SK-N-SH treated with all-trans-retinoic acid at 6 μM for 48 hours (cell line): ENCODE results near the gene REPS2.

ENCODE experiments used
- ATAC-seq: fragments of 200-7000 bp; cut with Tn5 transposase; 3 replicates; pipeline ENCODE4 v1.9.1; 2020; ENCODE audit warnings: mild to moderate bottlenecking, moderate library complexity
- ARNTL ChIP-seq: fragments of 450-650 bp; formaldehyde crosslinking; IDR thresholded peaks from 2 replicates; pipeline ENCODE4 v1.5.0; 2020; ENCODE audit warnings: low read depth, mild to moderate bottlenecking, moderate library complexity, borderline replicate concordance
- BACH2 ChIP-seq: fragments of 250-450 bp; sonication (Bioruptor Pico); IDR thresholded peaks from 2 replicates; pipeline ENCODE4 v1.9.0; 2021; ENCODE audit warnings: mild to moderate bottlenecking, borderline replicate concordance
- CSDC2 ChIP-seq: fragments of 250-450 bp; sonication (Bioruptor Pico); IDR thresholded peaks from 2 replicates; pipeline ENCODE4 v1.5.0; 2020; ENCODE audit warnings: mild to moderate bottlenecking, moderate library complexity
- GLIS3 ChIP-seq: fragments of 250-450 bp; sonication (Bioruptor Pico); IDR thresholded peaks from 2 replicates; pipeline ENCODE4 v1.5.0; 2020; ENCODE audit warnings: mild to moderate bottlenecking, moderate library complexity
- ISL1 ChIP-seq: fragments of 250-450 bp; sonication (Bioruptor Pico); IDR thresholded peaks from 2 replicates; pipeline ENCODE4 v2.1.2; 2022; ENCODE audit warnings: mild to moderate bottlenecking, moderate library complexity
- OSR1 ChIP-seq: fragments of 250-450 bp; sonication (Bioruptor Pico); IDR thresholded peaks from 2 replicates; pipeline ENCODE4 v1.8.0; 2022; ENCODE audit warnings: moderate library complexity, mild to moderate bottlenecking, inconsistent platforms
- POU6F1 ChIP-seq: fragments of 250-450 bp; sonication (Bioruptor Pico); IDR thresholded peaks from 2 replicates; pipeline ENCODE4 v1.8.0; 2021; ENCODE audit warnings: low read depth, mild to moderate bottlenecking, moderate library complexity, borderline replicate concordance
- PPARA ChIP-seq: fragments of 250-450 bp; sonication (Bioruptor Pico); IDR thresholded peaks from 2 replicates; pipeline ENCODE4 v1.5.0; 2020; ENCODE audit warnings: mild to moderate bottlenecking, borderline replicate concordance
- RARB ChIP-seq: fragments of 250-450 bp; sonication (Bioruptor Pico); IDR thresholded peaks from 2 replicates; pipeline ENCODE4 v1.8.0; 2021; ENCODE audit warnings: mild to moderate bottlenecking, moderate library complexity
- SNAI2 ChIP-seq: fragments of 250-450 bp; sonication (Bioruptor Pico); IDR thresholded peaks from 2 replicates; pipeline ENCODE4 v1.5.0; 2020; ENCODE audit warnings: mild to moderate bottlenecking, moderate library complexity
- TCF4 ChIP-seq: fragments of 250-450 bp; sonication (Bioruptor Pico); IDR thresholded peaks from 2 replicates; pipeline ENCODE4 v1.8.0; 2021; ENCODE audit warnings: mild to moderate bottlenecking, moderate library complexity, borderline replicate concordance
- TOX ChIP-seq: fragments of 250-450 bp; sonication (Bioruptor Pico); IDR thresholded peaks from 2 replicates; pipeline ENCODE4 v1.8.0; 2021; ENCODE audit warnings: mild to moderate bottlenecking, moderate library complexity, borderline replicate concordance
- TSHZ2 ChIP-seq: fragments of 250-450 bp; sonication (Bioruptor Pico); IDR thresholded peaks from 2 replicates; pipeline ENCODE4 v1.5.0; 2020; ENCODE audit warnings: mild to moderate bottlenecking, moderate library complexity
- ZC3H10 ChIP-seq: fragments of 250-450 bp; sonication (Bioruptor Pico); IDR thresholded peaks from 2 replicates; pipeline ENCODE4 v1.5.1; 2021; ENCODE audit warnings: mild to moderate bottlenecking, moderate library complexity
- ZFP3 ChIP-seq: fragments of 250-450 bp; sonication (Bioruptor Pico); IDR thresholded peaks from 2 replicates; pipeline ENCODE4 v1.5.0; 2020; ENCODE audit warnings: mild to moderate bottlenecking, moderate library complexity
- ZFP30 ChIP-seq: fragments of 450-650 bp; formaldehyde crosslinking; IDR thresholded peaks from 2 replicates; pipeline ENCODE4 v1.5.0; 2022; ENCODE audit warnings: mild to moderate bottlenecking, moderate library complexity
- ZNF565 ChIP-seq: fragments of 450-650 bp; formaldehyde crosslinking; conservative IDR thresholded peaks from 2 replicates; pipeline ENCODE4 v1.5.0; 2020; ENCODE audit warnings: low read depth, mild to moderate bottlenecking, moderate library complexity
- ZNF70 ChIP-seq: fragments of 450-650 bp; formaldehyde crosslinking; IDR thresholded peaks from 2 replicates; pipeline ENCODE4 v1.5.0; 2020; ENCODE audit warnings: mild to moderate bottlenecking, moderate library complexity
- ZNF8 ChIP-seq: fragments of 450-650 bp; formaldehyde crosslinking; IDR thresholded peaks from 2 replicates; pipeline ENCODE4 v1.5.0; 2020; ENCODE audit warnings: mild to moderate bottlenecking, moderate library complexity
- TF ChIP-seq, protein P1 (sequence below): fragments of 250-450 bp; sonication (Bioruptor Pico); IDR thresholded peaks from 2 replicates; pipeline ENCODE4 v1.8.0; 2020; ENCODE audit warnings: mild to moderate bottlenecking, moderate library complexity, borderline replicate concordance
- TF ChIP-seq, protein P2 (sequence below): fragments of 250-450 bp; sonication (Bioruptor Pico); IDR thresholded peaks from 2 replicates; pipeline ENCODE4 v1.5.1; 2020; ENCODE audit warnings: low read depth, mild to moderate bottlenecking, moderate library complexity
- TF ChIP-seq, protein P3 (sequence below): fragments of 250-450 bp; sonication (Bioruptor Pico); IDR thresholded peaks from 2 replicates; pipeline ENCODE4 v1.5.1; 2021; ENCODE audit warnings: mild to moderate bottlenecking, moderate library complexity

Gene REPS2

GRCh38 chrX:17030580-17031270 lies 84.3 kb downstream of the REPS2 start (continued):
- TF ChIP-seq, protein P1, sequence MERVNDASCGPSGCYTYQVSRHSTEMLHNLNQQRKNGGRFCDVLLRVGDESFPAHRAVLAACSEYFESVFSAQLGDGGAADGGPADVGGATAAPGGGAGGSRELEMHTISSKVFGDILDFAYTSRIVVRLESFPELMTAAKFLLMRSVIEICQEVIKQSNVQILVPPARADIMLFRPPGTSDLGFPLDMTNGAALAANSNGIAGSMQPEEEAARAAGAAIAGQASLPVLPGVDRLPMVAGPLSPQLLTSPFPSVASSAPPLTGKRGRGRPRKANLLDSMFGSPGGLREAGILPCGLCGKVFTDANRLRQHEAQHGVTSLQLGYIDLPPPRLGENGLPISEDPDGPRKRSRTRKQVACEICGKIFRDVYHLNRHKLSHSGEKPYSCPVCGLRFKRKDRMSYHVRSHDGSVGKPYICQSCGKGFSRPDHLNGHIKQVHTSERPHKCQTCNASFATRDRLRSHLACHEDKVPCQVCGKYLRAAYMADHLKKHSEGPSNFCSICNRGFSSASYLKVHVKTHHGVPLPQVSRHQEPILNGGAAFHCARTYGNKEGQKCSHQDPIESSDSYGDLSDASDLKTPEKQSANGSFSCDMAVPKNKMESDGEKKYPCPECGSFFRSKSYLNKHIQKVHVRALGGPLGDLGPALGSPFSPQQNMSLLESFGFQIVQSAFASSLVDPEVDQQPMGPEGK (CRISPR knock-in tag), result no peak
- TF ChIP-seq ARNTL, result no peak
- TF ChIP-seq, all 23 proteins: peak for 0

DNA sequence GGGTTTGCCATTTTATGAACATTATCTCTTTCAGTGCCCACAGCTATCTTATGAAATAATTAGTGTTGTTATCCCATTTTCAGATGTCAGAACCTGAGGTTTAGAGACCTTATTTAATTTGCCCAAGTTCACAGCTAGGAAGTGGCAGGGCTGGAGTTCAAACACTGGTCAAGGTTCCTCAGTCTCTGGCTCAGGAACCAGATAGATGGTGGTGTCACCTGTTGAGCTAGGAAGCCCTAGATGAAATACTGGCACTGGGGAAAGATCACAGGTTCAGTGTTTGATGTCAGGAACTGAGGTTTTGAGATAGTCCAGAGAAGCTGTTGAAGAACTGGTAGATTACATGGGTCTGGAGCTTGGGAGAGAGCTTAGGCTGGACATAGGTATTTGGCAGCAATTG lies 85.4 kb downstream of the REPS2 start:
- peak; percentile 20; the same call in 1 of the 3 replicates for ATAC-seq
- TF ChIP-seq CSDC2 (CRISPR knock-in tag) (no peak), TCF4 (CRISPR knock-in tag) (no peak), ZNF8 (CRISPR knock-in tag) (no peak), GLIS3 (CRISPR knock-in tag) (no peak), ZC3H10 (CRISPR knock-in tag) (no peak), RARB (CRISPR knock-in tag) (no peak), OSR1 (no peak), ARNTL (no peak), ZNF565 (CRISPR knock-in tag) (no peak), ZNF70 (CRISPR knock-in tag) (no peak)
- TF ChIP-seq, protein P2, sequence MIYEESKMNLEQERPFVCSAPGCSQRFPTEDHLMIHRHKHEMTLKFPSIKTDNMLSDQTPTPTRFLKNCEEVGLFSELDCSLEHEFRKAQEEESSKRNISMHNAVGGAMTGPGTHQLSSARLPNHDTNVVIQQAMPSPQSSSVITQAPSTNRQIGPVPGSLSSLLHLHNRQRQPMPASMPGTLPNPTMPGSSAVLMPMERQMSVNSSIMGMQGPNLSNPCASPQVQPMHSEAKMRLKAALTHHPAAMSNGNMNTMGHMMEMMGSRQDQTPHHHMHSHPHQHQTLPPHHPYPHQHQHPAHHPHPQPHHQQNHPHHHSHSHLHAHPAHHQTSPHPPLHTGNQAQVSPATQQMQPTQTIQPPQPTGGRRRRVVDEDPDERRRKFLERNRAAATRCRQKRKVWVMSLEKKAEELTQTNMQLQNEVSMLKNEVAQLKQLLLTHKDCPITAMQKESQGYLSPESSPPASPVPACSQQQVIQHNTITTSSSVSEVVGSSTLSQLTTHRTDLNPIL (CRISPR knock-in tag), result no peak
- TF ChIP-seq, protein P1 (CRISPR knock-in tag), result no peak

DNA sequence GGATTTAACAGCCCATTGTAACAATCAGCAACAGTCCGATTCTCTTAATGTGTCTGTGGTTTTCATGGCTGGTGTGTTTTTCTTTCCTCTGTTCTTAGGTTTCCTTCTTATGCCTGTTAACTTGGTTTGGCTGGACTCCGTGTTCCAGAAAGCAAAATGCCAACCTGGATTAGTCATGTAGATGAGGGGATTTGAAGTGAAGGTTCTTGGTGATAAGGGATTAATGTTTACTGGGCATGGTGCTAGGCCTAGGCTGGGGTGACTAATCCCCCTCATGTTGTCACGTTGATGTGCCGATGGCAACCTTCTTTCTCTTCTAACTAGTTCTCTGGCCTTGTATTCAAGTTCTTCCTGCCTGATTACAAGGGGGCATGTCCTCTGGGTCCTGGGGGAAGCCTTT lies 85.9 kb downstream of the REPS2 start:
- TF ChIP-seq RARB (CRISPR knock-in tag) (no peak), SNAI2 (CRISPR knock-in tag) (no peak), ZFP3 (CRISPR knock-in tag) (no peak), ZNF70 (CRISPR knock-in tag) (no peak), TOX (CRISPR knock-in tag) (no peak), CSDC2 (CRISPR knock-in tag) (no peak), POU6F1 (CRISPR knock-in tag) (no peak), PPARA (no peak), ISL1 (CRISPR knock-in tag) (no peak), ZNF565 (CRISPR knock-in tag) (no peak), ZNF8 (CRISPR knock-in tag) (no peak), ZC3H10 (CRISPR knock-in tag) (no peak), ZFP30 (CRISPR knock-in tag) (no peak), TSHZ2 (no peak), BACH2 (no peak), ARNTL (no peak), OSR1 (no peak)
- TF ChIP-seq, protein P1 (CRISPR knock-in tag), result no peak
- TF ChIP-seq, protein P2 (CRISPR knock-in tag), result no peak
- TF ChIP-seq, protein P3, sequence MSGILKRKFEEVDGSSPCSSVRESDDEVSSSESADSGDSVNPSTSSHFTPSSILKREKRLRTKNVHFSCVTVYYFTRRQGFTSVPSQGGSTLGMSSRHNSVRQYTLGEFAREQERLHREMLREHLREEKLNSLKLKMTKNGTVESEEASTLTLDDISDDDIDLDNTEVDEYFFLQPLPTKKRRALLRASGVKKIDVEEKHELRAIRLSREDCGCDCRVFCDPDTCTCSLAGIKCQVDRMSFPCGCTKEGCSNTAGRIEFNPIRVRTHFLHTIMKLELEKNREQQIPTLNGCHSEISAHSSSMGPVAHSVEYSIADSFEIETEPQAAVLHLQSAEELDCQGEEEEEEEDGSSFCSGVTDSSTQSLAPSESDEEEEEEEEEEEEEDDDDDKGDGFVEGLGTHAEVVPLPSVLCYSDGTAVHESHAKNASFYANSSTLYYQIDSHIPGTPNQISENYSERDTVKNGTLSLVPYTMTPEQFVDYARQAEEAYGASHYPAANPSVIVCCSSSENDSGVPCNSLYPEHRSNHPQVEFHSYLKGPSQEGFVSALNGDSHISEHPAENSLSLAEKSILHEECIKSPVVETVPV, result no peak
- ATAC-seq, result peak; percentile 66
